SU-DHL-6 (cell line): ENCODE measurements around the gene PCDHB14.
"Not testable (repeated sequence)": the region's sequence is repeated elsewhere in the genome, so short reads cannot be mapped to it uniquely, and the experiment has no call there.

Source experiments
- H2AFZ ChIP-seq: fragments of 200-600 bp; sonication (generic); 2 replicates; pipeline ENCODE4 v1.6.1; 2014; ENCODE audit warnings: low read depth, mild to moderate bottlenecking, moderate library complexity, mixed read lengths, antibody characterized with exemption, low read length; ENCODE audit not compliant: severe bottlenecking
- H3F3A ChIP-seq: fragments of 200-600 bp; shearing (Covaris generic); 2 replicates; pipeline ENCODE4 v1.6.0; 2016; ENCODE audit warnings: antibody characterized with exemption, mild to moderate bottlenecking; ENCODE audit not compliant: insufficient read depth
- H3K27ac ChIP-seq: fragments of 200-600 bp; sonication (generic); 2 replicates; pipeline ENCODE4 v1.5.1; 2016; ENCODE audit warnings: low read depth, mild to moderate bottlenecking, low read length, moderate library complexity, mixed read lengths
- H3K27me3 ChIP-seq: fragments of 200-600 bp; sonication (generic), shearing (Covaris generic); 2 replicates; pipeline ENCODE4 v1.6.0; 2014; ENCODE audit warnings: mild to moderate bottlenecking, low read length
- H3K36me3 ChIP-seq: fragments of 200-600 bp; sonication (generic); 2 replicates; pipeline ENCODE4 v1.6.1; 2014; ENCODE audit warnings: mild to moderate bottlenecking, low read length, mixed read lengths
- H3K4me2 ChIP-seq: fragments of 300-600, 200-600 bp; shearing (Covaris generic), sonication (generic); 2 replicates; pipeline ENCODE4 v1.6.0; 2014; ENCODE audit warnings: low read length, low read depth, mild to moderate bottlenecking; ENCODE audit not compliant: poor library complexity, severe bottlenecking
- H3K4me3 ChIP-seq: fragments of 200-600 bp; sonication (generic); 2 replicates; pipeline ENCODE4 v1.5.1; 2014; ENCODE audit warnings: antibody characterized with exemption, low read length, mild to moderate bottlenecking, mixed read lengths; ENCODE audit not compliant: insufficient read depth, poor library complexity, severe bottlenecking
- H3K79me2 ChIP-seq: fragments of 200-600 bp; sonication (generic); 2 replicates; pipeline ENCODE4 v1.6.1; 2014; ENCODE audit warnings: mild to moderate bottlenecking, low read length, moderate library complexity; ENCODE audit not compliant: insufficient read depth
- H3K9ac ChIP-seq: fragments of 200-600 bp; sonication (generic); 2 replicates; pipeline ENCODE4 v1.7.0; 2014; ENCODE audit warnings: mild to moderate bottlenecking, low read length
- H3K9me2 ChIP-seq: fragments of 200-600 bp; sonication (generic); replicated peaks from 2 replicates; pipeline ENCODE4 v1.6.1; 2014; ENCODE audit warnings: low read length; ENCODE audit not compliant: insufficient read depth
- H3K9me3 ChIP-seq: fragments of 200-600 bp; sonication (generic); 2 replicates; pipeline ENCODE4 v1.6.1; 2014; ENCODE audit warnings: low read length, mixed read lengths; ENCODE audit not compliant: insufficient read depth
- H4K20me1 ChIP-seq: fragments of 200-600 bp; sonication (generic); 2 replicates; pipeline ENCODE4 v1.6.1; 2014; ENCODE audit warnings: low read depth, mild to moderate bottlenecking, antibody characterized with exemption, low read length, moderate library complexity, mixed read lengths
- EZH2phosphoT487 ChIP-seq: fragments of 200-600 bp; sonication (generic), shearing (Covaris generic); conservative IDR thresholded peaks from 2 replicates; pipeline ENCODE4 v1.6.1; 2018; ENCODE audit warnings: mild to moderate bottlenecking, antibody characterized with exemption, low read length, moderate library complexity, mixed read lengths
- TF ChIP-seq, protein P1 (sequence below): fragments of 200-600 bp; sonication (generic); IDR thresholded peaks from one replicate; pipeline ENCODE4 v1.5.1; 2017; ENCODE audit warnings: antibody characterized with exemption, mild to moderate bottlenecking, low read length, moderate library complexity; ENCODE audit not compliant: insufficient read depth, poor library complexity, severe bottlenecking

PCDHB14 gene

DNA sequence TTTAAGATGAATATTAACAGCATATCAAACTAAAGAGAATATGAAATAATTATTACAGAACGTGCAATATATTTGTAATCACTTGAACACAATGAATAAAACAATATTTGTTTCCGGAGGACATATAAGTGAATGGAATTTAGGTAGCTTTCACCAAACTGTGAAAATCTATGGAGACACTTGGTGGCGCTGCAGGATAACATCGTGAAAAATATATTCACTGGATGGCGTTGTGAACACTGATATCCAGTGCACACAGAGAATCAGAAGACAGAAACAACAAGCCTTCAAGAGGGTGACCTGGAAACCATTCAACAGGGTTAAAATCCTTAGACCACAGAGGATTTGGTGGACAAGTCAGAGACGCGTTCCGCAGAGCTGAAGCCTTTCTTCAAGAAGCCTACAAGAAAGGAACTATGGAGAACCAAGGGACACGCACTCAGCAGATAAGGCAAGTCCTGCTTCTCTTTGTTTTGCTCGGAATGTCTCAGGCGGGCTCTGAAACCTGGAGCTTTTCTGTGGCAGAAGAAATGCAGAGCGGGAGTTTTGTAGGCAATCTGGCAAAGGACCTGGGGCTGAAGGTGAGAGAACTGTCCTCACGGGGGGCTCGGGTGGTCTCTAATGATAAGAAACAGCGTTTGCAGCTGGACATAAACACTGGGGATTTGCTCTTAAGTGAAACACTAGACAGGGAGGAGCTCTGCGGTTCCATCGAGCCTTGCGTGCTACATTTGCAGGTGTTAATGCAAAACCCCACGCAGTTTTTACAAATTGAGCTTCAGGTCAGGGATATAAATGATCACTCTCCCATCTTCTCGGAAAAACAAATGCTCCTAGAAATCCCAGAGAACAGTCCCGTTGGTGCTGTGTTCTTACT, 23.5 kb upstream of the PCDHB14 start, which contains the start of gene PCDHB11:
TSS of gene PCDHB11 (plus strand) at position 269 of the 877 bp plus-strand sequence. CDS start at position 417, 148 bp downstream.
- H3K27ac ChIP-seq = no peak within 1 kb of the TSS
- H3F3A ChIP-seq = no peaks in the 10 kb centered on the region
- TF ChIP-seq, protein P1, sequence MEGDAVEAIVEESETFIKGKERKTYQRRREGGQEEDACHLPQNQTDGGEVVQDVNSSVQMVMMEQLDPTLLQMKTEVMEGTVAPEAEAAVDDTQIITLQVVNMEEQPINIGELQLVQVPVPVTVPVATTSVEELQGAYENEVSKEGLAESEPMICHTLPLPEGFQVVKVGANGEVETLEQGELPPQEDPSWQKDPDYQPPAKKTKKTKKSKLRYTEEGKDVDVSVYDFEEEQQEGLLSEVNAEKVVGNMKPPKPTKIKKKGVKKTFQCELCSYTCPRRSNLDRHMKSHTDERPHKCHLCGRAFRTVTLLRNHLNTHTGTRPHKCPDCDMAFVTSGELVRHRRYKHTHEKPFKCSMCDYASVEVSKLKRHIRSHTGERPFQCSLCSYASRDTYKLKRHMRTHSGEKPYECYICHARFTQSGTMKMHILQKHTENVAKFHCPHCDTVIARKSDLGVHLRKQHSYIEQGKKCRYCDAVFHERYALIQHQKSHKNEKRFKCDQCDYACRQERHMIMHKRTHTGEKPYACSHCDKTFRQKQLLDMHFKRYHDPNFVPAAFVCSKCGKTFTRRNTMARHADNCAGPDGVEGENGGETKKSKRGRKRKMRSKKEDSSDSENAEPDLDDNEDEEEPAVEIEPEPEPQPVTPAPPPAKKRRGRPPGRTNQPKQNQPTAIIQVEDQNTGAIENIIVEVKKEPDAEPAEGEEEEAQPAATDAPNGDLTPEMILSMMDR = no peak
- TF ChIP-seq EZH2phosphoT487 = no peak
- no peak within 1 kb of the TSS for H3K4me2 ChIP-seq
- 0 out of 2 replicates have a peak, but pooled peaks cover 3% of the 10 kb centered on the region for H3K27me3 ChIP-seq
- H4K20me1 ChIP-seq = no peaks in the 10 kb centered on the region
- no peaks in the 10 kb centered on the region for H3K79me2 ChIP-seq
- no peak within 1 kb of the TSS for H3K4me3 ChIP-seq
- no peak within 1 kb of the TSS for H2AFZ ChIP-seq
- peaks cover 19% of the 10 kb centered on the region for H3K9me3 ChIP-seq
- no peaks in the 10 kb centered on the region for H3K36me3 ChIP-seq
- no peak within 1 kb of the TSS for H3K9ac ChIP-seq
- no peaks in the 10 kb centered on the region for H3K9me2 ChIP-seq

DNA sequence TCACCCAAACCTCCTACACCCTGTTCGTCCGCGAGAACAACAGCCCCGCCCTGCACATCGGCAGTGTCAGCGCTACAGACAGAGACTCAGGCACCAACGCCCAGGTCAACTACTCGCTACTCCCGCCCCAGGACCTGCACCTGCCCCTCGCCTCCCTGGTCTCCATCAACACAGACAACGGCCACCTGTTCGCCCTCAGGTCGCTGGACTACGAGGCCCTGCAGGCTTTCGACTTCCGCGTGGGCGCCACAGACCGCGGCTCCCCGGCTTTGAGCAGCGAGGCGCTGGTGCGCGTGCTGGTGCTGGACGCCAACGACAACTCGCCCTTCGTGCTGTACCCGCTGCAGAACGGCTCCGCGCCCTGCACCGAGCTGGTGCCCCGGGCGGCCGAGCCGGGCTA, 22.0 kb upstream of the PCDHB14 start:
- H3K4me2 ChIP-seq, H3K9ac ChIP-seq, H3K79me2 ChIP-seq, H2AFZ ChIP-seq, H4K20me1 ChIP-seq, H3K36me3 ChIP-seq, H3K27me3 ChIP-seq, H3K4me3 ChIP-seq, H3F3A ChIP-seq, H3K27ac ChIP-seq, H3K9me2 ChIP-seq: not testable (repeated sequence)
- peaks cover 15% of the 10 kb centered on the region for H3K9me3 ChIP-seq

DNA sequence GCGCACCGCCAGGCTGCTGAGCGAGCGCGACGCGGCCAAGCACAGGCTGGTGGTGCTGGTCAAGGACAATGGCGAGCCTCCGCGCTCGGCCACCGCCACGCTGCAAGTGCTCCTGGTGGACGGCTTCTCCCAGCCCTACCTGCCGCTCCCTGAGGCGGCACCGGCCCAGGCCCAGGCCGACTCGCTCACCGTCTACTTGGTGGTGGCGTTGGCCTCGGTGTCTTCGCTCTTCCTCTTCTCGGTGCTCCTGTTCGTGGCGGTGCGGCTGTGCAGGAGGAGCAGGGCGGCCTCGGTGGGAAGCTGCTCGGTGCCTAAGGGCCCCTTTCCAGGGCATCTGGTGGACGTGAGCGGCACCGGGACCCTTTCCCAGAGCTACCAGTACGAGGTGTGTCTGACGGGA, 21.5 kb upstream of the PCDHB14 start:
- not testable (repeated sequence) for H3K27ac ChIP-seq, H3K36me3 ChIP-seq, H3K9me2 ChIP-seq, H3K9me3 ChIP-seq, H3K79me2 ChIP-seq, H3K4me3 ChIP-seq, H2AFZ ChIP-seq, H3K9ac ChIP-seq, H3K27me3 ChIP-seq, H4K20me1 ChIP-seq, H3F3A ChIP-seq, H3K4me2 ChIP-seq

DNA sequence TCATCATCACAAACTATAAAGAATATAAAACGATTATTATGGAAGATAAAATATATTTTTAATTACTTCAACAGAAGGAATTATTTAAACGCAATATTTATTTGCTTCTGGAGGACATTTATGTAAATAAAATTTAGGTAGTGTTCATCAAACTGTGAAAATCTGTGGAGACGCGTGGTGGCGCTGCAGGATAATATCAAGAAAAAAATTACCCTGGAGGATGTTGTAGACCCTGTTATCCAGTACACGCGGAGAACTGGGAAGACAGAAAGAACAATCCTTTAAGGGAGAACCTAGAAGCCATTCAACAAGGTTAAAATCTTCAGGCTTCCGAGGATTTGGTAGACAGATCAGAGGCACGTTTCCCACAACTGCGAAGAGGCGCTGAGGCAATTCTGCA, 14.7 kb upstream of the PCDHB14 start, which contains the start of gene PCDHB12:
TSS of gene PCDHB12 (plus strand) at position 242 of the 400 bp plus-strand sequence. CDS start 189 bp downstream, outside the sequence.
- Histone ChIP-seq H3K9me3 (no peaks in the 10 kb centered on the region), H4K20me1 (no peaks in the 10 kb centered on the region), H3K27me3 (no peaks in the 10 kb centered on the region), H3K9ac (no peak within 1 kb of the TSS), H3K36me3 (no peaks in the 10 kb centered on the region; the same call in 1 of the 2 replicates), H3K9me2 (no peaks in the 10 kb centered on the region), H3K79me2 (no peaks in the 10 kb centered on the region), H3K4me3 (no peak within 1 kb of the TSS), H3K27ac (no peak within 1 kb of the TSS), H2AFZ (no peak within 1 kb of the TSS), H3F3A (no peaks in the 10 kb centered on the region), H3K4me2 (no peak within 1 kb of the TSS)
- TF ChIP-seq, protein P1 = peak; percentile 37
- TF ChIP-seq EZH2phosphoT487 = no peak

DNA sequence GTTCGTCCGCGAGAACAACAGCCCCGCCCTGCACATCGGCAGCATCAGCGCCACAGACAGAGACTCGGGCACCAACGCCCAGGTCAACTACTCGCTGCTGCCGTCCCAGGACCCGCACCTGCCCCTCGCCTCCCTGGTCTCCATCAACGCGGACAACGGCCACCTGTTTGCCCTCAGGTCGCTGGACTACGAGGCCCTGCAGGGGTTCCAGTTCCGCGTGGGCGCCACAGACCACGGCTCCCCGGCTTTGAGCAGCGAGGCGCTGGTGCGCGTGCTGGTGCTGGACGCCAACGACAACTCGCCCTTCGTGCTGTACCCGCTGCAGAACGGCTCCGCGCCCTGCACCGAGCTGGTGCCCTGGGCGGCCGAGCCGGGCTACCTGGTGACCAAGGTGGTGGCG, 12.9 kb upstream of the PCDHB14 start:
- not testable (repeated sequence) for H3K36me3 ChIP-seq, H3K79me2 ChIP-seq, H2AFZ ChIP-seq, H3F3A ChIP-seq, H3K4me2 ChIP-seq, H3K27me3 ChIP-seq, H4K20me1 ChIP-seq, H3K9ac ChIP-seq, H3K9me2 ChIP-seq, H3K4me3 ChIP-seq, H3K27ac ChIP-seq, H3K9me3 ChIP-seq

DNA sequence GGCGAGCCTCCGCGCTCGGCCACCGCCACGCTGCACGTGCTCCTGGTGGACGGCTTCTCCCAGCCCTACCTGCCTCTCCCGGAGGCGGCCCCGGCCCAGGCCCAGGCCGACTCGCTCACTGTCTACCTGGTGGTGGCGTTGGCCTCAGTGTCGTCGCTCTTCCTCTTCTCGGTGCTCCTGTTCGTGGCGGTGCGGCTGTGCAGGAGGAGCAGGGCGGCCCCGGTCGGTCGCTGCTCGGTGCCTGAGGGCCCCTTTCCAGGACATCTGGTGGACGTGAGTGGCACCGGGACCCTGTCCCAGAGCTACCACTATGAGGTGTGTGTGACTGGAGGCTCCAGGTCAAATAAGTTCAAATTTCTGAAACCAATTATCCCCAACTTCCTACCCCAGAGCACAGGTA, 12.3 kb upstream of the PCDHB14 start:
- not testable (repeated sequence) for H3K27me3 ChIP-seq, H3K79me2 ChIP-seq, H3K4me3 ChIP-seq, H4K20me1 ChIP-seq, H3K27ac ChIP-seq, H2AFZ ChIP-seq, H3K9me2 ChIP-seq, H3K9me3 ChIP-seq, H3K36me3 ChIP-seq, H3F3A ChIP-seq, H3K4me2 ChIP-seq, H3K9ac ChIP-seq
